GM18511 (cell line): Measurements from ENCODE around the gene SSR4.

Experiments
- ATAC-seq: cut with Tn5 transposase; IDR thresholded peaks from one replicate; pipeline ENCODE4 v1.9.1; 2021; ENCODE audit warnings: mild to moderate bottlenecking, moderate library complexity; ENCODE audit not compliant: unreplicated experiment

SSR4 gene

GRCh38 chrX:153780678-153781427 is 13.6 kb upstream of the SSR4 start, which contains the start of gene SRPK3:
Gene SRPK3, plus strand, starts transcription at chrX:153781041. Its CDS starts 46 bp downstream, at chrX:153781087.
- no peak for ATAC-seq

GRCh38 chrX:153781428-153782047 is 12.9 kb upstream of the SSR4 start:
- ATAC-seq = no peak

GRCh38 chrX:153782313-153782712 is 12.2 kb upstream of the SSR4 start:
- ATAC-seq = no peak

- ATAC-seq = no peak
Measured at GRCh38 chrX:153782871-153783270, 11.6 kb upstream of the SSR4 start.

GRCh38 chrX:153783378-153784013 is 11.0 kb upstream of the SSR4 start:
- no peak for ATAC-seq

GRCh38 chrX:153784325-153784967 is 10.0 kb upstream of the SSR4 start:
- ATAC-seq = no peak

- no peak for ATAC-seq
Measured at GRCh38 chrX:153786669-153787068, 7.8 kb upstream of the SSR4 start.

DNA sequence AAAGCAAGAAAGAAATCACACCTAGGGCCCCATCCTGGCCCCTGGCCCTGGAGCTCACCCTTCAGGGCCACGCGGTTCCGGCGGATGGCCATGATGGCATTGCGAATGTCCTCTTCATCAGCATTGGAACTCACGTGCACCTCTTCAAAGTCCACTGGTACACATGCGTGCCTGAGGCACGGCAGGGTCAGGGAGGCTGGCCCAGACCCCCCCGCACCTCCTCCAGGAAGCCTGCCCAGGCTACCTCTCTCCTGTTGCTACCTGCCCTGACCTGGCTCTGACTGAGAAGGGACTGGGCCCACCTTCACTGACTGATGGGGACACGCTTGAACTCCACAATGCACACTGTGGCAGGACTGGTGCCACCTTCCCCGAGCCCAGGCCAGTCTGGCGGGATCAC is 4.8 kb upstream of the SSR4 start:
- ATAC-seq = no peak

DNA sequence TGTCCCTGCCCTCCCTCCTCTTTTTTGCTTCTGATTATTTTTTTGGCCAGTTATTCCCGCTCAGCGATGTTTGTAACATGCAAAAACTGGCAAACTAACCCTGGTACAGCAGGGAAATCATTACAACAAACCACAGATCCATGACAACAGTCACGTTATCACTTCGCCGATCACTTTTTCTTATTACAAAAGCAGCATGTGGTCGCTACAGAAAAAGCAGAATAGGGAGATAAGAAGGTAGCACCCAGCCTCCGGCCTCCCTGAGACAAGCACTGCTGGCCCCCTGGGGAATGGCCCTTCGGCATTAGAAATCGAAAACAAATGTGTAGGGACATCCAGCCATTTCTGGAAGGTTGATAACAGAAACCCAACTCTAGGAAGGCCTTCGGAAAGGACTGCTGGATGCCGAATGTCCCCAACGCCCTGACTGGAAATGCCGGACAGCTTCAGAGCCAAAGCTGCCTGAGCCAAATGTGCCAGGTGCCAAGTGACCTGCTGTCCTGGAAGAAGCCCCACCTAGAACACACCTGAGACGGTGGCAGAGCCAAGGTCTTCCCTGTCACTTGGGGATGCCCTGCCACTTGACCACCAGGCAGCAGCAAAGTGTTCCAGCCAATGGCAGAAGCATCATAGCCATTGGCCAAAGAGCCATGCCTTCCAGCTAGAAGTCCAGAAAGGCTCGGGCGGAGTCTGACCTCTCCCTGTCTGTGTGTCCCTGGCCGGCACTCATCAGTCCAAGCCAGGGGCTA is 3.2 kb upstream of the SSR4 start:
- ATAC-seq = no peak

DNA sequence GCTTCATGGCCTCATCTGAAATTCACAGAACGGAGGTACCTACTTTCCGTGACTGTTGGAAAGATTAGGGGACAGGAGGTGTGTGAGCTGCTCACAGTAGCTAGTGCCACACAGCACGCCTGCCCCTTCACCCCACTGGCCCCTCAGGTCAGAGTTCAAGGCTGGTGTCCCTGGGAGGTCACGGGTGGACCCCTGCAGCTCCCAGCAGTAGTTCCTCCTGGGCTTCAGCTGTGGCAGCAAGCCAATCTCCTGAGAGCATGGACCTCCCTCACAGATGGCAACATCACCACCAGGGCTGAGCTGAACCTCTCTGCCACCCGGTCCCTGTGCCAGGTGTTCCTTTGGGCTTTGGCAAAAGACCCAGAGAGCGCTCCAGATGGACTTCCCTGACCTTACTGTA is 2.1 kb upstream of the SSR4 start:
- ATAC-seq = no peak

- ATAC-seq = no peak
Measured at GRCh38 chrX:153793291-153793690, 1.2 kb upstream of the SSR4 start.

- peak; percentile 4 for ATAC-seq
Measured at GRCh38 chrX:153794897-153795816, 689 bp downstream of the SSR4 start.

- no peak for ATAC-seq
Measured at GRCh38 chrX:153797415-153798015, 3.0 kb downstream of the SSR4 start.

DNA sequence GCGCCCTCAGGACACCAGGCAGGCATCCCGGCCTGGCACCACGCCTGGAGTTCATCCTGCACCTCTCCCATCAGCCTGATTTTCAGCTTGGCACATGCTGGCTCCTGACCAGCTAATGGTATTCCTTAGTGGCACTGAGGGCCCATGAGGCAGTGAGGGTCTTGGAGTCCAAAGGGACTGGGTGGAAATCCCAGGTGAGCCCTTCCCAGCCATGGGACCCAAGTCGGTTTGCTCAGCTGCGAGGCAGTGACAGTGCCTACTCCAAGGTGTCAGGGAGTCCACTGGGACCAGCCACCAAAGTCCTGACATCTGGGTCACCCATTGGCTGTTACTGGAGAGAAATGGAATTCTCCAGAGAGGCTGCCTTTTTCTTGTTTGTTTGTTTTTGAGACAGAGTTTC is 4.9 kb downstream of the SSR4 start:
- no peak for ATAC-seq

DNA sequence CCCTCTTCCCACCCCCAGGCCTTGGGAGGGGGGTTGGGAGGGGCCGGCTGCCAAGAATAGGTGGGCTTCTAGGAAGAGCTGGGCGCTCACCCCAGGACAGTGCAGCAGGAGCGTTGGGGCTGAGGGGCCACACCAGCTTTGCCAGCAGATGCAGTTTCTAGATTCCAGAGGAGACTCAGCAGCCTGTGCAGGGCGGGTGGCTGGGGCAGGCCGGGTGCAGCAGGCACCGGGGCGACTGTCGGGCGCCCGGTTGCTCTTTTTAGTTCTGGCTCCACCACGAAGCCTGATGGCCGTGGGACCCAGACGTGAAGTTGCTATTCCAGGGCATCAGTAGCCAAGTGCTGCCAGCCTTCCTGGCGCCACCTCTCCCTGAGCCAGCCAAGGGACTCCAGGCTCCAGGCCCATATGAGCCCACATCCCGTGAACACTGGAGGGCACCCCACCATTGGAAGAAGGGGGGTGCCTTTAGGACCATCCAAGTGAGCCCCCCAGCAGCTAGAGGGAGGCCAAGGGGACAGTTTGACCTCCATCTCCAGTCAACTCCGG is 5.8 kb downstream of the SSR4 start:
- ATAC-seq = no peak

- no peak for ATAC-seq
Measured at GRCh38 chrX:153800746-153801145, 6.3 kb downstream of the SSR4 start.

- no peak for ATAC-seq
Measured at GRCh38 chrX:153801669-153802068, 7.2 kb downstream of the SSR4 start.

GRCh38 chrX:153802513-153803045 is 8.1 kb downstream of the SSR4 start:
- ATAC-seq = no peak
